ENCODE results near the gene GRID1. TPM values are rescaled to one million over a fixed set of nuclear protein-coding genes. Genes with fewer than 3 reads are reported as not detected.

The GRID1 gene
- total and polyA plus RNA-seq, 2 experiments from 2014 or later = not detected

DNA sequence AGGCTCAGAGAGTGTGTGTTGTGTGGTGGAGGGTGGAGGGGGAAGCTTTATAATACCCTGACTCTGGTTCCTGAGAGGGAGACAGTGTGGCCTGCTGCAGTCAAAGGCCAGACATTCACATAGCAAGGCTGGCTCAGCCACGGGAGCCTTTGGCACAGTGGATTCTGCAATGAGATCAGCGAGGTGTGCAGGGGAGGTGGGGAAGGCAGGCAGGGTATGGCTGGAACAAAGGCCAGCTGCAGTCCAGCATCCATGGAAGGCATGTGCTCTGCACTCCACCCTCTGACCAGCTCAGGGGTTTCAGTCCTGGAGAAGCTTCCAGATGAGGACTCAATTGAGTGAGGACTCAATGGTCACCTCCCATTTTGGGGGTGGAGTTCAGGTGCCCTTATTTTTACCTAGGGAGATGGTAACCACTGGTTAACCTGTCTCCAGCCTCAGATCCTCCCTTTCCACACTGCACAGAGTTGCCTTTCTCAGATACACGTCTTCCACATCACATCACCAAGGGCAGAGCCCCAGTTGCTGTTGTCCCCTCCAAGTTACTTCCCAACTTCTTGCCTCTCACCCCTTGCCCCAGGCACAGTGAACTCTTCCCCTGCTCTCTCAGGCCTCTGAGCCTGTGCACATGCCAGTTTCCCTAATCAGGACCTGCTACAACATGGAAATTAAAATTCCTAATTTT, 504.9 kb downstream of the GRID1 start:
- 13% methylated on average over 3 of the region's 3 CpGs for WGBS, 2 experiments (ENCODE audit: low coverage in 1 of 2, low lambda C conversion rate in 2 of 2, missing lambda C conversion rate in 2 of 2)
- no peak overlapping the region for H2AFZ ChIP-seq
- H3K9me2 ChIP-seq (ENCODE audit: insufficient read depth) = no peaks in the 10 kb centered on the region
- H3K36me3 ChIP-seq (ENCODE audit: low read depth) = no peaks in the 10 kb centered on the region
- TF ChIP-seq EZH2 (IDR thresholded peaks at IDR 0.05; ENCODE audit: insufficient read depth, poor library complexity, severe bottlenecking) (no peak), EZH2phosphoT487 (IDR thresholded peaks at IDR 0.05; ENCODE audit: insufficient read depth, low read depth) (no peak)
- H3K9me3 ChIP-seq (ENCODE audit: low read depth) = no peaks in the 10 kb centered on the region
- H4K20me1 ChIP-seq (ENCODE audit: insufficient read depth) = no peaks in the 10 kb centered on the region
- no peak overlapping the region for H3K4me2 ChIP-seq (ENCODE audit: unreplicated experiment)
- in situ Hi-C loops (cut with MboI) = no loop called here
- H3K4me1 ChIP-seq (ENCODE audit: insufficient read depth) = no peaks in the 10 kb centered on the region
- H3F3A ChIP-seq (ENCODE audit: insufficient read depth) = no peaks in the 10 kb centered on the region
- no peak overlapping the region for H3K9ac ChIP-seq
- H3K79me2 ChIP-seq (ENCODE audit: insufficient read depth) = no peaks in the 10 kb centered on the region
- H3K27ac ChIP-seq = no peak overlapping the region
- no peak for DNase-seq
- H3K4me3 ChIP-seq = no peak overlapping the region
- H3K27me3 ChIP-seq (replicated peaks; ENCODE audit: insufficient read depth) = no peaks in the 10 kb centered on the region

DNA sequence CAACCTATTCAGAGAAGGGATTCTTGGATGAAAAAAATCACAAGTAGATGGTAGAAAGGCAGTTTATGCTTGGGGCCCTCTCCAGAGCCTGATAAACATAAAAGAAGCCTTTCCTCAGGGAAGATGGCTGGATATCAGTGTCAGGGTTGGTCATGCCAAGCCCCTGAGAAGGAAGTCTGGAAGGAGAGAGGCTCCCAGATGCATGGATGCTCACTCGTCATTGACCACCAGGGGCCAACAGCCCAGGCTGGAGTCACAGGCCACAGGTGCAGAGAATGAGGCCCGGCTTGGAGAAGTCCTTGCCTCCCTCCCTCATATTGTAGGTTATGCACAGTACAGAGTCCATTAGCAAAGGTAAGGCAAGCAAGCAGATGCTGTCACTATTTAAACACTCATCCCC, 506.7 kb downstream of the GRID1 start:
- no peaks in the 10 kb centered on the region for H4K20me1 ChIP-seq (ENCODE audit: insufficient read depth)
- H3K9ac ChIP-seq = no peak overlapping the region
- TF ChIP-seq EZH2phosphoT487 (IDR thresholded peaks at IDR 0.05; ENCODE audit: insufficient read depth, low read depth) (no peak), EZH2 (IDR thresholded peaks at IDR 0.05; ENCODE audit: insufficient read depth, poor library complexity, severe bottlenecking) (no peak)
- H3K36me3 ChIP-seq (ENCODE audit: low read depth) = no peaks in the 10 kb centered on the region
- H3K9me3 ChIP-seq (ENCODE audit: low read depth) = no peaks in the 10 kb centered on the region
- no peaks in the 10 kb centered on the region for H3K79me2 ChIP-seq (ENCODE audit: insufficient read depth)
- H3K4me2 ChIP-seq (ENCODE audit: unreplicated experiment) = no peak overlapping the region
- H3K4me3 ChIP-seq = no peak overlapping the region
- H3K4me1 ChIP-seq (ENCODE audit: insufficient read depth) = no peaks in the 10 kb centered on the region
- H3K27me3 ChIP-seq (replicated peaks; ENCODE audit: insufficient read depth) = no peaks in the 10 kb centered on the region
- H3F3A ChIP-seq (ENCODE audit: insufficient read depth) = no peaks in the 10 kb centered on the region
- no peaks in the 10 kb centered on the region for H3K9me2 ChIP-seq (ENCODE audit: insufficient read depth)
- DNase-seq = no peak
- in situ Hi-C loops (cut with MboI) = no loop called here
- no peak overlapping the region for H2AFZ ChIP-seq
- H3K27ac ChIP-seq = no peak overlapping the region
- 15 to 23% methylated on average over 2 of the region's 2 CpGs for WGBS, 2 experiments (ENCODE audit: low coverage in 1 of 2, low lambda C conversion rate in 2 of 2, missing lambda C conversion rate in 2 of 2)

DNA sequence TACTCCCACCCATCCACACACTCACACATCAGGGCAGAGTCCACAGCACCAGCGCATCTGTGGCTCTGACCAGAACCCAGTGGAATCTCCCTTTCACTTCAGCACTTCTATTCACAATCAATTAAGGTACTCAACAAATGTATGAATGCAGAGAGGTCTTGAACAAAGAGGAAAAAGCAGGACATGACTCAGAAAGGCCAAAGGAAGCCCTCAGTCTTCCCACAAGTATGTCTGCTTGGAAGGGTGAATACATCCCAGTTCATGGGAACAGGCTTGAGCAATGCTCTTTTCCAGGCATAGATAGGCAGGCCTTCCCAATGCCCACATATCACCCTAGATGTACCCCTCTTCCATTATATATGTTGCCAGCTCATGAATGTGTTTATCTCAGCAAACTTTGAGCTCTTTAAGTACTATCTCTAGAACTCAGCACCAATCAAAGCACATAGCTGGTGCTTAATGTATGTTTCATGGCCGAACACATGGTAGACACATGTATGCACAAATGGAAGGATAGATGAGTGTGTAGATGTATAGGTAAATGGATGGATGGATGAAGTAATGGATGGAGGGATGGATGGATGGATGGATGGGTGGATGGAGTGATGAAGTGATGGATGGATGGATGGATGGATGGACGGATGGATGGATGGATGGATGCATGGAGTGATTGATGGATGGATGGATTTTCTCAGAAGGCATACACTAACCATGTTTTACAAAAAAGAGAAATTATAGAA, 507.6 kb downstream of the GRID1 start:
- TF ChIP-seq EZH2 (IDR thresholded peaks at IDR 0.05; ENCODE audit: insufficient read depth, poor library complexity, severe bottlenecking) (no peak), EZH2phosphoT487 (IDR thresholded peaks at IDR 0.05; ENCODE audit: insufficient read depth, low read depth) (no peak)

DNA sequence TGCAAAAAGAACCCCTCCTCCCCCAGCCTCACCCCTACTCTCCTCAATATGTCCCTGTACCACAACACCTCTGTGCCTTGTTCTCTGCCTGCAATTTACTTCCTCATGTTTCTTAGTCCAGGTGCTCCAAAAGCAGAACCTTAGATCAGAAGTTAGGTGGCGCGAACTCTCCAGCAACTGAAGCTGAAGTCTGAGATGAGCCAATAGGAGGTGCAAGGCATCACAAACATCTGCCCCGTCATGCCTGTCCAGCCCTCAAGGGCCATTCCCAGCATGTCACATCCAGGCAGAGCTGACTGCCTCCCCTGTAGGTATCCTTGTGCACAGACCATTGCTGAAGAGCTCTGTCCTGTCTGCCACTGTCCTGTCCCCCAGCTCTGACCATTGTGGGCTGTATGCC, 508.8 kb downstream of the GRID1 start:
- Histone ChIP-seq H3K9ac (no peak overlapping the region), H3K36me3 (ENCODE audit: low read depth) (no peaks in the 10 kb centered on the region), H4K20me1 (ENCODE audit: insufficient read depth) (no peaks in the 10 kb centered on the region), H3K79me2 (ENCODE audit: insufficient read depth) (no peaks in the 10 kb centered on the region), H3K9me3 (ENCODE audit: low read depth) (no peaks in the 10 kb centered on the region), H3K27ac (no peak overlapping the region), H3K4me2 (ENCODE audit: unreplicated experiment) (no peak overlapping the region), H3K4me3 (no peak overlapping the region), H3F3A (ENCODE audit: insufficient read depth) (no peaks in the 10 kb centered on the region), H3K4me1 (ENCODE audit: insufficient read depth) (no peaks in the 10 kb centered on the region), H3K9me2 (ENCODE audit: insufficient read depth) (no peaks in the 10 kb centered on the region), H2AFZ (no peak overlapping the region), H3K27me3 (replicated peaks; ENCODE audit: insufficient read depth) (no peaks in the 10 kb centered on the region)
- WGBS, 2 experiments (ENCODE audit: low coverage in 1 of 2, low lambda C conversion rate in 2 of 2, missing lambda C conversion rate in 2 of 2) = 45 to 59% methylated on average over 3 of the region's 3 CpGs
- no peak for TF ChIP-seq EZH2phosphoT487 (IDR thresholded peaks at IDR 0.05; ENCODE audit: insufficient read depth, low read depth)
- no peak for TF ChIP-seq EZH2 (IDR thresholded peaks at IDR 0.05; ENCODE audit: insufficient read depth, poor library complexity, severe bottlenecking)
- in situ Hi-C loops (cut with MboI) = no loop called here
- no peak for DNase-seq

More for the DNA sequence above, 507.6 kb downstream of the GRID1 start:
- no peak overlapping the region for H3K27ac ChIP-seq
- H3K4me1 ChIP-seq (ENCODE audit: insufficient read depth) = no peaks in the 10 kb centered on the region
- H3K27me3 ChIP-seq (replicated peaks; ENCODE audit: insufficient read depth) = no peaks in the 10 kb centered on the region
- no peaks in the 10 kb centered on the region for H3K36me3 ChIP-seq (ENCODE audit: low read depth)
- H3K9me2 ChIP-seq (ENCODE audit: insufficient read depth) = no peaks in the 10 kb centered on the region
- in situ Hi-C loops (cut with MboI) = no loop called here
- no peak for DNase-seq
- 36 to 38% methylated on average over 3 of the region's 3 CpGs for WGBS, 2 experiments (ENCODE audit: low coverage in 1 of 2, low lambda C conversion rate in 2 of 2, missing lambda C conversion rate in 2 of 2)
- H3K4me2 ChIP-seq (ENCODE audit: unreplicated experiment) = no peak overlapping the region
- H3K9me3 ChIP-seq (ENCODE audit: low read depth) = no peaks in the 10 kb centered on the region
- H3K79me2 ChIP-seq (ENCODE audit: insufficient read depth) = no peaks in the 10 kb centered on the region
- no peaks in the 10 kb centered on the region for H4K20me1 ChIP-seq (ENCODE audit: insufficient read depth)
- H2AFZ ChIP-seq = no peak overlapping the region
- no peak overlapping the region for H3K9ac ChIP-seq
- no peaks in the 10 kb centered on the region for H3F3A ChIP-seq (ENCODE audit: insufficient read depth)
- H3K4me3 ChIP-seq = no peak overlapping the region
